Measurements from ENCODE around the gene RNF41.
"Not testable (repeated sequence)": the region's sequence is repeated elsewhere in the genome, so short reads cannot be mapped to it uniquely, and the experiment has no call there.

Gene RNF41

GRCh38 chr12:56221757-56222530, at the start of gene RNF41:
Gene RNF41 (minus strand): TSS chr12:56221922. CDS start chr12:56214047, 7,875 bp downstream.
- peak; percentile 97 for DNase-seq (ENCODE audit: low spot score)

- no peak for DNase-seq (ENCODE audit: low spot score)
These were observed 49.3 kb upstream of the RNF41 start for GRCh38 chr12:56271031-56271430.

GRCh38 chr12:56267443-56268071, 45.8 kb upstream of the RNF41 start:
- DNase-seq (ENCODE audit: low spot score), result no peak

- peak; percentile 84 for DNase-seq (ENCODE audit: low spot score)
These were observed 45.1 kb upstream of the RNF41 start, which contains the start of gene COQ10A for GRCh38 chr12:56266693-56267442. Gene COQ10A (plus strand): TSS chr12:56266942. CDS start chr12:56267119, 177 bp downstream.

GRCh38 chr12:56266068-56266692, 44.5 kb upstream of the RNF41 start:
- DNase-seq (ENCODE audit: low spot score), result not testable (repeated sequence)

- DNase-seq (ENCODE audit: low spot score), result not testable (repeated sequence)
These were observed 41.2 kb upstream of the RNF41 start for GRCh38 chr12:56262955-56263354.

- no peak for DNase-seq (ENCODE audit: low spot score)
These were observed 39.9 kb upstream of the RNF41 start for GRCh38 chr12:56261503-56262232.

GRCh38 chr12:56260921-56261320, 39.2 kb upstream of the RNF41 start:
- no peak for DNase-seq (ENCODE audit: low spot score)

- no peak for DNase-seq (ENCODE audit: low spot score)
These were observed 38.7 kb upstream of the RNF41 start for GRCh38 chr12:56260380-56260779.

GRCh38 chr12:56258820-56259183, 37.1 kb upstream of the RNF41 start:
- no peak for DNase-seq (ENCODE audit: low spot score)

GRCh38 chr12:56258068-56258819, 36.5 kb upstream of the RNF41 start, which contains the start of gene ANKRD52:
Gene ANKRD52 (minus strand): TSS chr12:56258384. CDS start chr12:56258269, 115 bp downstream.
- peak; percentile 72 for DNase-seq (ENCODE audit: low spot score)

GRCh38 chr12:56257491-56258067, 35.9 kb upstream of the RNF41 start:
- DNase-seq (ENCODE audit: low spot score), result no peak

- DNase-seq (ENCODE audit: low spot score), result no peak
These were observed 35.3 kb upstream of the RNF41 start for GRCh38 chr12:56257071-56257470.

- no peak for DNase-seq (ENCODE audit: low spot score)
These were observed 34.7 kb upstream of the RNF41 start for GRCh38 chr12:56256326-56256960.

GRCh38 chr12:56255671-56256070, 33.9 kb upstream of the RNF41 start:
- no peak for DNase-seq (ENCODE audit: low spot score)

GRCh38 chr12:56253091-56253490, 31.4 kb upstream of the RNF41 start:
- DNase-seq (ENCODE audit: low spot score), result no peak

GRCh38 chr12:56252649-56253048, 30.9 kb upstream of the RNF41 start:
- no peak for DNase-seq (ENCODE audit: low spot score)

- DNase-seq (ENCODE audit: low spot score), result no peak
These were observed 27.0 kb upstream of the RNF41 start for GRCh38 chr12:56248711-56249110.

- no peak for DNase-seq (ENCODE audit: low spot score)
These were observed 26.2 kb upstream of the RNF41 start for GRCh38 chr12:56247923-56248322.

- DNase-seq (ENCODE audit: low spot score), result no peak
These were observed 22.8 kb upstream of the RNF41 start for GRCh38 chr12:56244494-56244893.
